DMS153 treated with DMSO at 0.1 percent for 48 hours (cell line): Measurements from ENCODE around the gene APOL2.

Experiments used
- DNase-seq: peaks from one replicate; lab custom pipeline; 2025; ENCODE audit not compliant: unreplicated experiment; lab: John Stamatoyannopoulos, UW

The APOL2 gene

DNA sequence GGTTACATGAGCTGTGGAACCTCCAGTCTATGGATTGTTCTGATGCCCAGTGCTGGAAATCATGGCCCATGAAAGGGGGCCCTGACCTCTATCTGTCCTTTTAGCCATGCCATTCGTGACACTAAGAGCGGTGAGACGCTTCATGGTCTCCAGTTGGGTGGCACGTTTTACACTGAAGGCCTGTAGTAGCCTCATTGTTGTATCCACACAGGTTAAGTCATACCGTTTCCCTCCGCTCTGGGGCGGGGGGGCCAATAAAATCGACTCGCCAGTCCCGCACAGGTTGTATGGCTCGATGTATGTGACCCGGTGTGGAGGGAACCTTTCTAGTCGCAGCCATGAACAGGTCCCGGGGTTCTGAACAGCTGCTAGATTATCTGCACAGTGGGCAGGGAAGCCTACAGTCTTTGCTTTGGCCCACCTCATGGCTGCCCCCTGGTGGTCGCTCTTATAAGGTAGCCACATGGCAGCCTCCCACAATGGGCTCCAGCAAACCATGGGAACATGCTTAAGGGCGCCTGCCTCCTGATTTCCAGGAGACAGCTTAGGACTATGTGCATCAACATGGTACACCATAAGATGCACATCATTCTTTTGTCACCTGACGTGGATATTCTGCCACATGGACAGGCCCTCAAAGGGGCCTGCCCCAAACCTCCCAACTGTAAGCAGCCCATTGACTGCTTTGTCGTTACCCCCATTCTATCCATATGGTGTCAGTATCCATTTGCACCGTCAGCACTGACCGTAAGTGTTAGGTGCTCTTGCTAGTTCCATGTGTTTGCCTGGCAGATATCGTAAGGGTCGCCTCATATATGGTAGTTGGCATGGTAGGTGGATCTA lies 59.1 kb downstream of the APOL2 start:
- peak; percentile 69 for DNase-seq

DNA sequence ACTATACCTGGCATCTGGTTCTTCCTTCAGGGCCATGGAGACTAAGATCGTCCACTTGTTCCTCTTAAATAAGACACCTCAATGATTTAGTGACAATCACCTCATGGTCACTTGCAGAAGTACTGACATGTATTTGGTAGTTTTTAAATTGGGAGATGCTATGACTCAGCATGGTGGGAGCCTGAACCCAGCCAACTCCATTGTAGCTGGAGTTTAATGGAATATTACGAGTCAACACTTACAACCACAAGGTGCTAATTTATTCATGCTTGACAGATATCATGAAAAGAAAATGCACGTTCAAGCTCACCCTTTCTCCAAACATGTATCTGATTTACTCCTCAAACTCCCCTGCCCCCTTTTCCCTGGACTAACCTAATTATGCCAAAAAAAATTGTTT lies 62.2 kb downstream of the APOL2 start:
- DNase-seq = no peak
